ENCODE measurements around the gene PSG6. TPM values are rescaled to one million over a fixed set of nuclear protein-coding genes. Genes with fewer than 3 reads are reported as not detected.
"Not testable (repeated sequence)": the region's sequence is repeated elsewhere in the genome, so short reads cannot be mapped to it uniquely, and the experiment has no call there.

The PSG6 gene
- total and polyA plus RNA-seq, 2 of the 8 experiments (the other 6 are each of a cell fraction or from before 2014, with no cell fraction given): not detected

DNA sequence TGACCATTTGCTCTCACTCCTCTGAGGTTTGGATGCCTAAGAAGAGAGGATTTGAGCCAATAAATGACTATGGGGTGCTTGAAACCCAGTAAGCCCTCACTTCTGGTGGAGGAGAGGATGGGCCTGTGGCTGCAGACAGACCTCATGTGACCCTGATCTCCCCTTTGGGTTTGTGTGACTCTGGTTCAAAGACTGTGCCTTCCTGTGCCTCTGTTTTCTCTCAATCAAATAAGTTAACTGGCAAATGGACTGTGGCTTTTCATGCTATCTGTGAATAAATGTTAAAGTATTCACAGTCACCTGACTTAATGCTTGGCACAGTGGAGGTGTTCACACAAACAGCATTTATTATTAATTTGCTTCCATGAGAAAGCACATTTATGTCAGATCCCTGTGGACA lies 64.9 kb downstream of the PSG6 start:
- H3K18ac ChIP-seq (ENCODE audit: extremely low read depth, low read length); H3K4me1 ChIP-seq (replicated peaks in 1 of 4; ENCODE audit: control insufficient read depth in 3 of 4, insufficient read depth in 4 of 4, low read length in 3 of 4); H2BK5ac ChIP-seq (ENCODE audit: low read depth, low read length); H2BK12ac ChIP-seq (ENCODE audit: low read depth, low read length); H2BK20ac ChIP-seq (ENCODE audit: low read length); FAIRE-seq; H3K4ac ChIP-seq (replicated peaks; ENCODE audit: insufficient read length, low read depth, low read length); H3K9ac ChIP-seq (replicated peaks in 1 of 4; ENCODE audit: extremely low read depth in 1 of 4, low read depth in 3 of 4, low read length in 3 of 4); H3K4me3 ChIP-seq (ENCODE audit: extremely low read depth in 1 of 4, insufficient read depth in 2 of 4, low read depth in 3 of 4, low read length in 4 of 4); POLR2A ChIA-PET (ENCODE audit: partially characterized antibody); H3K79me1 ChIP-seq (ENCODE audit: low read depth, low read length); H2AK5ac ChIP-seq (ENCODE audit: low read depth, low read length); H3K4me2 ChIP-seq (ENCODE audit: insufficient read depth in 1 of 2, low read depth in 2 of 2, low read length in 2 of 2); H4K91ac ChIP-seq (replicated peaks; ENCODE audit: insufficient read length, low read length); CTCF ChIA-PET (ENCODE audit: partially characterized antibody); H3K56ac ChIP-seq (replicated peaks; ENCODE audit: insufficient read length, low read depth, low read length); H2BK120ac ChIP-seq (replicated peaks; ENCODE audit: low read depth, low read length); H4K20me1 ChIP-seq (replicated peaks in 1 of 2; ENCODE audit: control insufficient read depth in 1 of 2, insufficient read depth in 2 of 2, low read length in 2 of 2); H3K79me2 ChIP-seq (ENCODE audit: control insufficient read depth in 1 of 2, insufficient read depth in 2 of 2, low read length in 2 of 2); H3K23me2 ChIP-seq (ENCODE audit: low read depth, low read length); H2BK15ac ChIP-seq (ENCODE audit: low read length); H3K14ac ChIP-seq (ENCODE audit: insufficient read length); H4K8ac ChIP-seq (ENCODE audit: extremely low read depth, insufficient read depth, low read length); H3K27me3 ChIP-seq (replicated peaks in 1 of 4; ENCODE audit: control insufficient read depth in 3 of 4, extremely low read depth in 1 of 4, insufficient read depth in 3 of 4, low read length in 3 of 4); H3K27ac ChIP-seq (ENCODE audit: low read depth, low read length); H3K36me3 ChIP-seq (ENCODE audit: control insufficient read depth in 2 of 4, insufficient read depth in 4 of 4, low read length in 3 of 4); H4K5ac ChIP-seq (ENCODE audit: insufficient read length, low read depth, low read length); H3K23ac ChIP-seq (ENCODE audit: insufficient read length); H2AFZ ChIP-seq (ENCODE audit: low read length); DNase-seq (ENCODE audit: low read depth in 1 of 2, low spot score in 2 of 2): not testable (repeated sequence)
- H3K9me3 ChIP-seq (ENCODE audit: insufficient read depth in 2 of 2, low read depth in 1 of 2, low read length in 1 of 2): peaks cover 30 to 74% of the 10 kb centered on the region in 2 experiments; a peak in 3 of 4 replicates

Other genes with a start within 250 kb of the PSG6 start
- not detected in 2 replicates for gene PSG3, start 177.4 kb downstream of the PSG6 start, total RNA-seq (2021; fragmentation: NEBNext Ultra II Directional; extraction: Animal tissue kit (Norgen Biotek cat#: 25700))
- not detected in 2 replicates for gene PSG3, start 177.4 kb downstream of the PSG6 start, polyA plus RNA-seq (2011; rRNA removed)
- gene PSG8, start 152.2 kb downstream of the PSG6 start, total RNA-seq (2021; fragmentation: NEBNext Ultra II Directional; extraction: Animal tissue kit (Norgen Biotek cat#: 25700)): not detected in 2 replicates
- not detected in 2 replicates for gene PSG8, start 152.2 kb downstream of the PSG6 start, polyA plus RNA-seq (2011; rRNA removed)
- not detected in 2 replicates for gene PSG1, start 38.2 kb downstream of the PSG6 start, total RNA-seq (2021; fragmentation: NEBNext Ultra II Directional; extraction: Animal tissue kit (Norgen Biotek cat#: 25700))
- gene PSG1, start 38.2 kb downstream of the PSG6 start, polyA plus RNA-seq (2011; rRNA removed): not detected in 2 replicates
- not detected in 2 replicates for gene PSG7, start 19.3 kb upstream of the PSG6 start, total RNA-seq (2021; fragmentation: NEBNext Ultra II Directional; extraction: Animal tissue kit (Norgen Biotek cat#: 25700))
- not detected in 2 replicates for gene PSG7, start 19.3 kb upstream of the PSG6 start, polyA plus RNA-seq (2011; rRNA removed)
- gene PSG11, start 108.6 kb upstream of the PSG6 start, total RNA-seq (2021; fragmentation: NEBNext Ultra II Directional; extraction: Animal tissue kit (Norgen Biotek cat#: 25700)): not detected in 2 replicates
- not detected in 2 replicates for gene PSG11, start 108.6 kb upstream of the PSG6 start, polyA plus RNA-seq (2011; rRNA removed)
- gene PSG2, start 164.8 kb upstream of the PSG6 start, total RNA-seq (2021; fragmentation: NEBNext Ultra II Directional; extraction: Animal tissue kit (Norgen Biotek cat#: 25700)): not detected in 2 replicates
- not detected in 2 replicates for gene PSG2, start 164.8 kb upstream of the PSG6 start, polyA plus RNA-seq (2011; rRNA removed)

Data from H1 (cell line).